Fibroblast of gingiva (primary cell): ENCODE results near the gene DIP2A.
A peak's percentile ranks its signal among the peaks of the same experiment; 100 is the strongest.
"Not testable (repeated sequence)": the region's sequence is repeated elsewhere in the genome, so short reads cannot be mapped to it uniquely, and the experiment has no call there.

Experiments
- DNase-seq: peaks from one replicate; pipeline ENCODE4 v3.0.0-alpha.2; 2011; ENCODE audit warnings: low read depth

The DIP2A gene

GRCh38 chr21:46443910-46444309 is 14.8 kb upstream of the DIP2A start:
- no peak for DNase-seq

- DNase-seq = no peak
Observed at GRCh38 chr21:46448108-46448507, 10.6 kb upstream of the DIP2A start.

GRCh38 chr21:46448855-46449254 is 9.8 kb upstream of the DIP2A start:
- not testable (repeated sequence) for DNase-seq

- DNase-seq = no peak
Observed at GRCh38 chr21:46452710-46453109, 6.0 kb upstream of the DIP2A start.

- DNase-seq = no peak
Observed at GRCh38 chr21:46454142-46454541, 4.5 kb upstream of the DIP2A start.

GRCh38 chr21:46454634-46455390 is 3.9 kb upstream of the DIP2A start:
- DNase-seq = peak; percentile 41

- peak; percentile 61 for DNase-seq
Observed at GRCh38 chr21:46455575-46456385, 2.9 kb upstream of the DIP2A start.

GRCh38 chr21:46456750-46457149 is 1.9 kb upstream of the DIP2A start:
- DNase-seq = no peak

- peak; percentile 46 for DNase-seq
Observed at GRCh38 chr21:46457801-46458314, 833 bp upstream of the DIP2A start.

- DNase-seq = no peak
Observed at GRCh38 chr21:46459024-46459355, 299 bp downstream of the DIP2A start.

GRCh38 chr21:46459356-46460112 is 843 bp downstream of the DIP2A start:
- DNase-seq = peak; percentile 34

- no peak for DNase-seq
Observed at GRCh38 chr21:46461909-46462308, 3.2 kb downstream of the DIP2A start.

GRCh38 chr21:46465153-46465552 is 6.5 kb downstream of the DIP2A start:
- not testable (repeated sequence) for DNase-seq

GRCh38 chr21:46465651-46466050 is 7.0 kb downstream of the DIP2A start:
- no peak for DNase-seq

- DNase-seq = no peak
Observed at GRCh38 chr21:46468108-46468774, 9.6 kb downstream of the DIP2A start.

GRCh38 chr21:46469275-46469674 is 10.6 kb downstream of the DIP2A start:
- no peak for DNase-seq

- DNase-seq = no peak
Observed at GRCh38 chr21:46471514-46471913, 12.8 kb downstream of the DIP2A start.

GRCh38 chr21:46472246-46472645 is 13.6 kb downstream of the DIP2A start:
- no peak for DNase-seq

GRCh38 chr21:46474382-46474781 is 15.7 kb downstream of the DIP2A start:
- no peak for DNase-seq

- DNase-seq = no peak
Observed at GRCh38 chr21:46475296-46475695, 16.6 kb downstream of the DIP2A start.

- peak; percentile 46 for DNase-seq
Observed at GRCh38 chr21:46477765-46478164, 19.1 kb downstream of the DIP2A start.

GRCh38 chr21:46478910-46479309 is 20.2 kb downstream of the DIP2A start:
- DNase-seq = no peak
